Measurements from ENCODE around the gene FOXN1. TPM values are rescaled to one million over a fixed set of nuclear protein-coding genes. Genes with fewer than 3 reads are reported as not detected.
"Not testable (repeated sequence)": the region's sequence is repeated elsewhere in the genome, so short reads cannot be mapped to it uniquely, and the experiment has no call there.

FOXN1 gene, protein sequence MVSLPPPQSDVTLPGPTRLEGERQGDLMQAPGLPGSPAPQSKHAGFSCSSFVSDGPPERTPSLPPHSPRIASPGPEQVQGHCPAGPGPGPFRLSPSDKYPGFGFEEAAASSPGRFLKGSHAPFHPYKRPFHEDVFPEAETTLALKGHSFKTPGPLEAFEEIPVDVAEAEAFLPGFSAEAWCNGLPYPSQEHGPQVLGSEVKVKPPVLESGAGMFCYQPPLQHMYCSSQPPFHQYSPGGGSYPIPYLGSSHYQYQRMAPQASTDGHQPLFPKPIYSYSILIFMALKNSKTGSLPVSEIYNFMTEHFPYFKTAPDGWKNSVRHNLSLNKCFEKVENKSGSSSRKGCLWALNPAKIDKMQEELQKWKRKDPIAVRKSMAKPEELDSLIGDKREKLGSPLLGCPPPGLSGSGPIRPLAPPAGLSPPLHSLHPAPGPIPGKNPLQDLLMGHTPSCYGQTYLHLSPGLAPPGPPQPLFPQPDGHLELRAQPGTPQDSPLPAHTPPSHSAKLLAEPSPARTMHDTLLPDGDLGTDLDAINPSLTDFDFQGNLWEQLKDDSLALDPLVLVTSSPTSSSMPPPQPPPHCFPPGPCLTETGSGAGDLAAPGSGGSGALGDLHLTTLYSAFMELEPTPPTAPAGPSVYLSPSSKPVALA
- total RNA-seq (2014; rRNA removed; shearing (Covaris generic); ENCODE audit: low replicate concordance) = not detected in 2 replicates

DNA sequence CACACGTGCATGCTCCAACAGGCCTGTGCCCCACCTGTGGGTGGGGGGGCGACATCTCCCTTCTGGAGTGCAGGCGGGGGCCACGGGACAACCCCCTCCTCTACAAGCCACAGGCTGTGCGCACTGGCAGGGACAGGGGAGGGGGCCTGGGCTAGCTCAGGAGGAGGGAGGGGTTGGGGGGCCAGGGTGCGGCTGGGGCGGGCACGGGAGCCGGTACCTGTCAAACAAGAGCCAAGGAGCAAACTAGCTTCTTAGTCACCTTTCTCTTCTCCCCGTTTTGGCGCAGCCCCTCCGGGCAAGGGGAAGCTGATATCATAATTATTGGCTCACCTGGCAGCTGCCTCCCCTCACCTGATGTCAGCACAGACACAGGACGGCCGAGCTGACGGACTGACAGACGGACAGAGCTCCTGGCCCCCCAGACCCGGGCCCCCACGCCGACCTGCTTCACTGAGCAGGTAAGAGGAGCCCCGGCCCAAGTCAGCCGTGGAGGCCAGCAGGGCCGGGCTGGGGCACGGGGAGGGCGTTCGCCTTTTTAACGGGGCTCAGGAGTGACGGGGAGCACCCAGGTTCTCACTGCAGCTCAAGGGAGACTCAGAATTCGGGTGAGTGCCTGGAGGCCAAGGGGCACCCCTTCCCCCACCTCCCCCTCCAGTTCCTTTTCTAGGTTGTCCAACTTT, at the start of gene FOXN1:
TSS of gene FOXN1 (plus strand) at position 363 of the 680 bp plus-strand sequence. CDS start 17,622 bp downstream, outside the sequence.
- Histone ChIP-seq H3K4me3 (no peak within 1 kb of the TSS), H3K27me3 (no peaks in the 10 kb centered on the region), H3K9me3 (no peaks in the 10 kb centered on the region), H3K36me3 (no peaks in the 10 kb centered on the region)
- DNase-seq = no peak

DNA sequence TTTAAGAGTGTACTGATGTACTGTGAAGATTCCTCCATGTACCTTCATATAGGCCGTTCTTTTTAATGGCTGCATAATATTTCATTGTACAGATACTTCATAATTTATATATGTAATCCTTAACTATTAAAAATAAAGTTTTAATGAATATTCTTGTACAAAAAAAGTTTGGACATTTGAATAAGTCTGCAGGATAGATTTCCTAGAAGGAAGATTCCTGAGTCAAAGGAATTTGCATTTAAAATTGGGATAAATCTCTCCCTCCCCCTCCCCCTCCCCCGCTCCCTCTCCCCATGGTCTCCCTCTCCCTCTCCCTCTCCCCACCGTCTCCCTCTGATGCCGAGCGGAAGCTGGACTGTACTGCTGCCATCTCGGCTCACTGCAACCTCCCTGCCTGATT, 48.3 kb upstream of the FOXN1 start:
- H3K27me3 ChIP-seq = no peaks in the 10 kb centered on the region; the same call in 1 of the 2 replicates
- no peak overlapping the region for H3K4me3 ChIP-seq
- DNase-seq = peak; percentile 16
- H3K36me3 ChIP-seq = no peaks in the 10 kb centered on the region
- no peaks in the 10 kb centered on the region; the same call in 1 of the 2 replicates for H3K9me3 ChIP-seq

DNA sequence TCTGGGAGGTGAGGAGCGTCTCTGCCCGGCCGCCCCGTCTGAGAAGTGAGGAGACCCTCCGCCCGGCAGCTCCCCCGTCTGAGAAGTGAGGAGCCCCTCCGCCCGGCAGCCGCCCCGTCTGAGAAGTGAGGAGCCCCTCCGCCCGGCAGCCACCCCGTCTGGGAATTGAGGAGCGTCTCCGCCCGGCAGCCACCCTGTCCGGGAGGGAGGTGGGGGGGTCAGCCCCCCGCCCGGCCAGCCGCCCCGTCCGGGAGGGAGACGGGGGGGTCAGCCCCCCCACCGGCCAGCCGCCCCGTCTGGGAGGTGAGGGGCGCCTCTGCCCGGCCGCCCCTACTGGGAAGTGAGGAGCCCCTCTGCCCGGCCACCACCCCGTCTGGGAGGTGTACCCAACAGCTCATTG, 47.3 kb upstream of the FOXN1 start:
- DNase-seq, H3K9me3 ChIP-seq, H3K36me3 ChIP-seq, H3K27me3 ChIP-seq, H3K4me3 ChIP-seq: not testable (repeated sequence)

DNA sequence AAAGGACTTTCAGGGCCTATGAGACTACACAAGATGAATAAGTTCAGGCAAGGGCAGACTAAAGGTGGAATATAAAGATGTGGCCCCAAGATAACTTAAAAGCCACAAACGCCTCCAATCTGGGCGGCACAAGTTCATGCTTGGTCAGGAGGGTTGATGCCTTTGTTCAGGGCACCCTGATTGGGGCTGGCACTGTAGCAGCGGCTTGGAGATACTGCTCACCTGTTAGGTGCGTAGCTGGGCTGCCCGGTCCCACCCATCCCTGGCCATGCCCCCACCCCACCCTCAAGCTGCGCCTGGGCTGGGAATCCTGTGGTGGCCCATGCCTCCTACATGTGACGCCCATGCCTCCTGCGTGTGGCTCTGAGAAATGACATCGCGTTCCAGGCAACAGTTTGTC, 45.2 kb upstream of the FOXN1 start:
- Histone ChIP-seq H3K4me3 (no peak overlapping the region), H3K9me3 (no peaks in the 10 kb centered on the region), H3K27me3 (no peaks in the 10 kb centered on the region), H3K36me3 (no peaks in the 10 kb centered on the region)
- no peak for DNase-seq

DNA sequence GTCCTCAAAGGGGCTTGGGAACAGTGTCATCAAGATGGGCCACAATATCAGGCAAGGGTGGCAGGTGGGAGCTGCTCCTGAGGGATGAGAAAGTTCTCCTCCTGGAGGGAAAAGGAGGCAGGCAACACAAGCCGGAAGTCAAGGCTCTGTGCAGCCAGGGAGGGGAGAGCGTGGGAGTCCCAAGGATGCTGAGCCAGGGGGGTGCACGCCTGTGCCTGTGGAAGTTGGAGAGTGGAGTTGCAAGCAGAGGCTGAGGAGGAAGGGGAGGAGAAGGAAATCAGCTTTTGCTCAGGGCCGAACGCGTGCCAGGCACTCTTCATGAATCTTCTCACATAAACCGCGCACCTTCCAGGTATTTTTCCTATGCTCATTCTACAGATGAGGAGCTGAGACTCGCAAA, 40.1 kb upstream of the FOXN1 start:
- DNase-seq = no peak
- H3K27me3 ChIP-seq = peaks cover 3% of the 10 kb centered on the region; the same call in 1 of the 2 replicates
- no peak overlapping the region for H3K4me3 ChIP-seq
- H3K36me3 ChIP-seq = no peaks in the 10 kb centered on the region
- H3K9me3 ChIP-seq = no peaks in the 10 kb centered on the region

DNA sequence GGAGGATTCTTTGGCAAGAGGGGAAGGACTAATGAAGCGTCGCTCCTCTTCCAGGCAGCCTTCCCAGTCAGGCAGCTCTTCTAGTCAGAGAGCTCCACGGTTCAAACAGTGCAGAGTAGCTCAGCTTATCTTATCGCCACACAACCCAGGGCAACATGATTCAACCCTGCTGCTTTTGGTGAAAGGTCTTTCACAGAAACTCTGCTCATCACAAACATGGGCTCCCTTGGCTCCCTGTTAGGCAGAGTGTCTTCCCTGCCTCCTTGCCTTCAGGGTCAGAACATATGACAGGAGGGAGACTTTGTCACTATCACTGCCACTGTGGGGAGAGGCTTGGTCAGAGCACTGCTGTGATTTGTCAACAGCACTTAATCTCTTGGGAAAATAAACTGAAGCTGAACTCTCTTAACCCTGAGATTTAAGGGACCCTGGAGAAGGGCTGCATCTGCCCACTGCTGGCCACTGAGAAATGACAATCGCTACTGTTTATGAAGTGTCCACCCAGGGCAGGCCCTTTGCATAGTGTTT, 39.6 kb upstream of the FOXN1 start:
- no peak overlapping the region for H3K4me3 ChIP-seq
- DNase-seq = no peak
- no peaks in the 10 kb centered on the region for H3K9me3 ChIP-seq
- peaks cover 3% of the 10 kb centered on the region; the same call in 1 of the 2 replicates for H3K27me3 ChIP-seq
- H3K36me3 ChIP-seq = no peaks in the 10 kb centered on the region

DNA sequence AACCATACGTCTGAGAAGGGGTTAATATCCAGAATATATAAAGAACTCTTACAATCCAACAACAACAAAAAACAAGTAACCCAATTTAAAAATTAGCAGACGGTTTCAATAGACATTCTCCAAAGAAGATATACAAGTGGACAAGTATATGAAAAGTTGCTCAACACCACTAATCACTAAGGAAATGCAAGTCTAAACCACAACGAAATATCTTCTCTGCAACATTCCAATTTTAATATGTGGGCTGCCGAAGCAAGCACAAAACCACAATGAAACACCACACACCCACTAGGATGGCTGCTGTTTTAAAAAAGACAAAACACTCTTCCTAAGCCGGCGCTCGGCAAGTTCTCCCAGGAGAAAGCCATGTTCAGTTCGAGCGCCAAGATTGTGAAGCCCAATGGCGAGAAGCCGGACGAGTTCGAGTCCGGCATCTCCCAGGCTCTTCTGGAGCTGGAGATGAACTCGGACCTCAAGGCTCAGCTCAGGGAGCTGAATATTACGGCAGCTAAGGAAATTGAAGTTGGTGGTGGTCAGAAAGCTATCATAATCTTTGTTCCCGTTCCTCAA, 38.6 kb upstream of the FOXN1 start:
- no peak overlapping the region for H3K4me3 ChIP-seq
- peaks cover 3% of the 10 kb centered on the region; the same call in 1 of the 2 replicates for H3K27me3 ChIP-seq
- no peak for DNase-seq
- H3K9me3 ChIP-seq = no peaks in the 10 kb centered on the region
- no peaks in the 10 kb centered on the region for H3K36me3 ChIP-seq

DNA sequence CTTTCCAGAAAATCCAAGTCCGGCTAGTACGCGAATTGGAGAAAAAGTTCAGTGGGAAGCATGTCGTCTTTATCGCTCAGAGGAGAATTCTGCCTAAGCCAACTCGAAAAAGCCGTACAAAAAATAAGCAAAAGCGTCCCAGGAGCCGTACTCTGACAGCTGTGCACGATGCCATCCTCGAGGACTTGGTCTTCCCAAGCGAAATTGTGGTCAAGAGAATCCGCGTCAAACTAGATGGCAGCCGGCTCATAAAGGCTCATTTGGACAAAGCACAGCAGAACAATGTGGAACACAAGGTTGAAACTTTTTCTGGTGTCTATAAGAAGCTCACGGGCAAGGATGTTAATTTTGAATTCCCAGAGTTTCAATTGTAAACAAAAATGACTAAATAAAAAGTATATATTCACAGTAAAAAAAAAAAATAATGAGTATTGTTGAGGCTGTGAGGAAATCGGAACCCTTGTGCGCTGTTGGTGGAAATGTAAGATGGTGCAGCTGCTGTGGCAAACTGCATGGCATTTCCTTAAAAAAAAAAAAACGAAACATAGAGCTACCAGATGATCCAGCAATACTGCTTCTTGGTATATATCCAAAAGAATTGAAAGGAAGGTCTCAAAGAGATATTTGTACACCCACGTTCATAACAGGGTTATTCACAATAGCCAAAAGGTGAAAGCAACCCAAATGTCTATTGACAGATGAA, 38.0 kb upstream of the FOXN1 start:
- not testable (repeated sequence) for DNase-seq, H3K27me3 ChIP-seq, H3K4me3 ChIP-seq

DNA sequence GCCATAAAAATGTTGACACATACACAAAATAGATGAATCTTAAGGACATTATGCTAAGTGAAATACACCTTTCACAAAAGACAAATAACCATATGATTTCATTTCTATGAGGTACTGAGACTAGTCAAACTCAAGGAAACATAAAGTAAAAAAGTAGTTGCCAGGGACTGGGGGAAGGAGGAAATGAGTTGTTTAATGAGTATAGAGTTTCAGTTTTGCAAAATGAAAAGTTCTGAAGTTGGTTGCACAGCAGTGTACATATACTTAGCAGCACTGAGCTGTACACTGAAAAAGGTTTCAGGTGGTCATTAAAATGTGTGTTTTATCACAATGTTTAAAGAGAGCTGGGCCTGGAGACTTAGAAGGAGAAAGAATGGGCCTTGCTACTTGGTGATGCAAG, 37.4 kb upstream of the FOXN1 start:
- no peak for DNase-seq
- peaks cover 3% of the 10 kb centered on the region; the same call in 1 of the 2 replicates for H3K27me3 ChIP-seq
- no peaks in the 10 kb centered on the region for H3K9me3 ChIP-seq
- H3K4me3 ChIP-seq = no peak overlapping the region
- H3K36me3 ChIP-seq = no peaks in the 10 kb centered on the region

More for the DNA sequence above, 38.0 kb upstream of the FOXN1 start:
- H3K9me3 ChIP-seq, H3K36me3 ChIP-seq: not testable (repeated sequence)

DNA sequence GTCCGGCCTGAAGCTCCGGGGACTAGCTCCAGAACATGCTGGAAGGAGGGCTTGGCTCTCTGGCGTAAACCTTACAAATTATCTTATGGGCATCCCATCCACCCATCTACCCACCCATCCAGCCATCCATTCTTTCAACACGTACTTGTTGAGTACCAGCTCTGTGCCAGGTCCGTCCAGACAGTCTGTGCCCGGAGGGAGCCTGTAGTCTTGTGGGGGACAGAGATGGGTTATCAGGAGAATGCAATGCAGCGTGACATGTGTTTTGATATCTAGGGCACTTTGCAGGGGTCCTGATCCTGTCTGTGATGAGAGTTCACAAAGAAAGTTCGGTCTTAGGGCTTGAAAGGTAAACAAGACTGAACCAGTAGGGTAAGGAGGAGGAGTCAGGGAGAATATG, 36.8 kb upstream of the FOXN1 start:
- Histone ChIP-seq H3K9me3 (no peaks in the 10 kb centered on the region), H3K27me3 (peaks cover 3% of the 10 kb centered on the region; the same call in 1 of the 2 replicates), H3K36me3 (no peaks in the 10 kb centered on the region), H3K4me3 (no peak overlapping the region)
- DNase-seq = no peak

DNA sequence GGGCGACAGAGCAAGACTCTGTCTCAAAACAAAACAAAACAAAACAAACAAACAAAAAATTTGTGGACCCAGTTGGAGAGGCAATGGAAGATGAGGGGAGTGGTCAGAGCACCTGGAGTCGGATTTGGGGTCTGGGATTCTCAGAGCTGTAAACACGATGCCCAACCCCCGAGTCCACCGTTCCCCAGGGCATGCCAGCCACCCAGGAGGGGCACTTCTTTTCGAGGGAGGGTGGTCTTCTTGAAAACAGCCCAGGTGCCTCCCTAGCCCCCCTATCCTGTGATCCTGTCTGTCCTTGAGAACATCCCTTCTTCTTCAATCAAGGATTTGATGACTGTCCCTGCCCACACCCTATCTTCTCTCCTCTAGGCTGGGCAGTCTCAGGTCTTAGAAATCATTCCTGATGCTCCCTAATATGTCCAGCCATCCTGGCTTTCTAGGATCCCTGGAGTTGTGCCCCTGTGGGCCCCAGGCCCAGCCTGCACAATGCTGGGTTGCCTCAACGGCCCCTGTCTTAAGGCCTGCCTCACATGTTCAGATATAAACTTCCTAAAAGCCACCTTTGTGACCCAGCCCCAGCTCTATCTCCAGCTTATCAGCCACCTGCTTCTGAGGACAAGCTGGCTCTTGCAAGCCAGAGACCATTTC, 35.8 kb upstream of the FOXN1 start:
- H3K4me3 ChIP-seq = no peak overlapping the region
- peaks cover 3% of the 10 kb centered on the region; the same call in 1 of the 2 replicates for H3K27me3 ChIP-seq
- no peaks in the 10 kb centered on the region for H3K36me3 ChIP-seq
- H3K9me3 ChIP-seq = no peaks in the 10 kb centered on the region
- no peak for DNase-seq

DNA sequence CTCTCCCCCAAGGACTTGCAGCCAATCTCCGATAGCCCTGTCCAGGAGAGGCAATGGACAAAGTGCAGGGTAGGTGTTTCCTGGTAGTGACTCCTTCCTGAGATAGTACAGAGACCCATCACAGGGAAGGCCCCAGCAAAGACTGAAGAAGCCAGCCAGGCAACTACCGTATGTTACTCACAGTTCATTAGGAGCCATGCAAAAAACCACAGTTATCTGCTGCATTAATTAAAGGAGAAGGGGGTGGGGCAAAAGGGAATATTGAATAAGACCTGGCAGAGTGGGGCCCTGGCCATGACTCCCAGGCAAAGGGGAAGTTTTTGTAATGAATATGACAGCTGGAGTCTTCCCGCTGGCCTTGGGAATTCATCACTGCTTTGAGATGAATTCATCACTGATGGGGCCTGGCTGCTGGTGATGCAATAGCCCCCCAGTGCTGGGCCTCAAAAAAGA, 35.2 kb upstream of the FOXN1 start:
- H3K4me3 ChIP-seq = no peak overlapping the region
- H3K36me3 ChIP-seq = no peaks in the 10 kb centered on the region
- DNase-seq = no peak
- H3K27me3 ChIP-seq = peaks cover 3% of the 10 kb centered on the region; the same call in 1 of the 2 replicates
- no peaks in the 10 kb centered on the region for H3K9me3 ChIP-seq

DNA sequence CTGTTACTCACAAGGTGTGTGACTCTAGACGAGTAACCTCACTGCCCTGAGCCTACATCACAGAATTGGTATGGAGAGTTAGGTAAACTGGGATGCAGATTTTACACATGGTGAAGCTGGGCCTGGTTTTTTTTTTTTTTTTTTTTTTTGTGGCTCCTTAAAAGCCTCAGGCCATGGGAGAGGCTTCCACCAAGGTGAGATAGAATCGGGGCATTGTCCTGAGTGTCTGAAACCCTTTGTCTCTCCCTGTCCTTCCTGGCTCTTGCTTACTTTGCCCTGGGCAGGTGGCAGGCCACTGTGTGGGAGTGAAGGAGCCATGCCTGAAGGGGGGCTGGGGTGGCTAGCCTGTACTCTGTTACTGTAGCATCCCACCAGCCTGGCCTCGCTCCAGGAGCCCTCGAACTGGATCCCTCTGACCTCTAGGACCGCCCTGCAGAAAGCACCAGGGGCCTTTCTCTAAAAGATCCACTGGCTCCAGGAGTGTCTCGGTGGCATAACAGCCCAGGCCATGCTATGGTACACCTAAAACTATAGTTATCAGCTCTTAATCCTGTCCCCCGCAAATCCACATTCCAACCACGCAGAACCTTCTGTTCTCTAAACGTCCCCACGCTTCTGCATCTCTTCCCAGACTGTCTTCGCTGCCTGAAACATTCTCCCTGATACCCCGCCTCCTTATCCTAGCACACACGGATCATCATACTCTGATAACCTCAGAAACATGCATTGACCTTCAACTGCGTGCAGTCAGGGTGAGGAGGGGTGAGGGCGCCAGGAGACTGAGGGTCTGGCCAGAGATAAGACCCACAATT, 34.4 kb upstream of the FOXN1 start:
- Histone ChIP-seq H3K27me3 (peaks cover 3% of the 10 kb centered on the region; the same call in 1 of the 2 replicates), H3K36me3 (no peaks in the 10 kb centered on the region), H3K4me3 (no peak overlapping the region), H3K9me3 (no peaks in the 10 kb centered on the region)
- no peak for DNase-seq

DNA sequence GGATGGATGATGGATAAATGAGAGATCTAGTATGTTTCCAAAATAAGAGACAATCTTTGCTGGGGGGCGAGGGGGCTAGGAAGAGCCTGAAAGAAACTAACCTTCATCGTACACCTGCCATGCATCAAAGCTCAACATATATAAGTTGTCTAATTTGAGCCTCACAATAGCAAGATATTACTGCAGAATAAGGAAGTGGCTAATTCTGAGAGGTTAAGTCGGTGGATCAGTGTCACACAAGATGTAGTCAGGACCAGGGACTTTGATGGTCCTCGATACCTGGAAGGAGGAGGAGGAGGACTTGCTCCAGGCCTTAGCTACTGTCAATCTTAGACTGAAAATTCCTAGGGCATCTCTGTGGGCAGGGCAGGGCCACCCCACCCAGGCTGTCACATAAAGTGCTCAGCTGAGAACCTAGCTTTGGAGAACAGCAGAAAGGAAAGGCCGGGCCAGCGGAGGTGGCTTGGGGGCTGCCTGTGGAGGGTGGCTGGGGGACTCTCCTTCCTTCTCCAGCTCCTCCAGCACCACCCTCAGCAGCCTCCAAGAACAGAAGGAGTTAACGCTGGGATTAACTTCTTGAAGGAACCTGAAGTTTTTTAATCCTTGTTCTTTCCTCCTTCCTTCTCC, 33.2 kb upstream of the FOXN1 start:
- Histone ChIP-seq H3K27me3 (peaks cover 3% of the 10 kb centered on the region; the same call in 1 of the 2 replicates), H3K36me3 (no peaks in the 10 kb centered on the region), H3K4me3 (no peak overlapping the region), H3K9me3 (no peaks in the 10 kb centered on the region)
- DNase-seq = no peak
